ENCODE results near the gene RNPC3.
"Not testable (repeated sequence)": the region's sequence is repeated elsewhere in the genome, so short reads cannot be mapped to it uniquely, and the experiment has no call there.

The RNPC3 gene

GRCh38 chr1:103525607-103526507 is at the start of gene RNPC3:
TSS of gene RNPC3 (plus strand) at chr1:103525699. CDS start at chr1:103526071, 372 bp downstream.
- peak; percentile 84 for DNase-seq

- no peak for DNase-seq
Measured at GRCh38 chr1:103477101-103477500, 48.4 kb upstream of the RNPC3 start.

GRCh38 chr1:103489935-103490334 is 35.6 kb upstream of the RNPC3 start:
- DNase-seq = no peak

- no peak for DNase-seq
Measured at GRCh38 chr1:103492003-103492625, 33.4 kb upstream of the RNPC3 start.

- DNase-seq = no peak
Measured at GRCh38 chr1:103496014-103496635, 29.4 kb upstream of the RNPC3 start.

- no peak for DNase-seq
Measured at GRCh38 chr1:103497404-103497803, 28.1 kb upstream of the RNPC3 start.

- no peak for DNase-seq
Measured at GRCh38 chr1:103509250-103509649, 16.2 kb upstream of the RNPC3 start.

GRCh38 chr1:103513711-103514110 is 11.8 kb upstream of the RNPC3 start:
- no peak for DNase-seq

- no peak for DNase-seq
Measured at GRCh38 chr1:103514920-103515503, 10.5 kb upstream of the RNPC3 start.

- DNase-seq = no peak
Measured at GRCh38 chr1:103516283-103516682, 9.2 kb upstream of the RNPC3 start.

GRCh38 chr1:103516693-103517092 is 8.8 kb upstream of the RNPC3 start:
- DNase-seq = no peak

GRCh38 chr1:103517380-103518047 is 8.0 kb upstream of the RNPC3 start:
- DNase-seq = no peak

GRCh38 chr1:103520822-103521221 is 4.7 kb upstream of the RNPC3 start:
- DNase-seq = no peak

GRCh38 chr1:103523346-103523745 is 2.2 kb upstream of the RNPC3 start:
- DNase-seq = no peak

- no peak for DNase-seq
Measured at GRCh38 chr1:103525114-103525606, 339 bp upstream of the RNPC3 start.

GRCh38 chr1:103527331-103527730 is 1.8 kb downstream of the RNPC3 start:
- DNase-seq = no peak

- no peak for DNase-seq
Measured at GRCh38 chr1:103529746-103530145, 4.2 kb downstream of the RNPC3 start.

- DNase-seq = no peak
Measured at GRCh38 chr1:103538226-103538625, 12.7 kb downstream of the RNPC3 start.

- no peak for DNase-seq
Measured at GRCh38 chr1:103541431-103541830, 15.9 kb downstream of the RNPC3 start.

GRCh38 chr1:103546496-103546895 is 21.0 kb downstream of the RNPC3 start:
- DNase-seq = no peak

- no peak for DNase-seq
Measured at GRCh38 chr1:103547840-103548239, 22.3 kb downstream of the RNPC3 start.

GRCh38 chr1:103560427-103560826 is 34.9 kb downstream of the RNPC3 start:
- DNase-seq = no peak

- DNase-seq = not testable (repeated sequence)
Measured at GRCh38 chr1:103561124-103561523, 35.6 kb downstream of the RNPC3 start.

Data from CD4-positive, alpha-beta T cell treated with Interleukin-15 for 1 hour (primary cell).